DMS114 treated with DMSO at 0.1 percent for 48 hours (cell line): Measurements from ENCODE around the gene PARVA.

Source experiments
- DNase-seq: peaks from one replicate; lab custom pipeline; 2025; ENCODE audit not compliant: unreplicated experiment; lab: John Stamatoyannopoulos, UW

Gene PARVA

GRCh38 chr11:12544986-12545775 is 167.8 kb downstream of the PARVA start:
- no peak for DNase-seq

GRCh38 chr11:12546122-12546521 is 168.8 kb downstream of the PARVA start:
- no peak for DNase-seq

GRCh38 chr11:12546660-12547059 is 169.3 kb downstream of the PARVA start:
- DNase-seq = no peak

- no peak for DNase-seq
Observed at GRCh38 chr11:12547953-12548650, 170.7 kb downstream of the PARVA start.

- no peak for DNase-seq
Observed at GRCh38 chr11:12552692-12553091, 175.3 kb downstream of the PARVA start.

GRCh38 chr11:12554122-12554521 is 176.8 kb downstream of the PARVA start:
- no peak for DNase-seq

- DNase-seq = no peak
Observed at GRCh38 chr11:12556155-12556554, 178.8 kb downstream of the PARVA start.

- no peak for DNase-seq
Observed at GRCh38 chr11:12556788-12557384, 179.5 kb downstream of the PARVA start.

- DNase-seq = no peak
Observed at GRCh38 chr11:12559011-12559410, 181.6 kb downstream of the PARVA start.

GRCh38 chr11:12560362-12560761 is 183.0 kb downstream of the PARVA start:
- no peak for DNase-seq

GRCh38 chr11:12560861-12561260 is 183.5 kb downstream of the PARVA start:
- DNase-seq = no peak

- DNase-seq = no peak
Observed at GRCh38 chr11:12564012-12564411, 186.6 kb downstream of the PARVA start.

GRCh38 chr11:12565406-12565805 is 188.0 kb downstream of the PARVA start:
- DNase-seq = no peak

GRCh38 chr11:12567746-12568460 is 190.5 kb downstream of the PARVA start:
- no peak for DNase-seq

GRCh38 chr11:12569499-12570425 is 192.4 kb downstream of the PARVA start:
- no peak for DNase-seq

GRCh38 chr11:12573707-12574485 is 196.5 kb downstream of the PARVA start:
- no peak for DNase-seq

- no peak for DNase-seq
Observed at GRCh38 chr11:12577725-12578644, 200.6 kb downstream of the PARVA start.

GRCh38 chr11:12581416-12581815 is 204.0 kb downstream of the PARVA start:
- no peak for DNase-seq

GRCh38 chr11:12581923-12582322 is 204.6 kb downstream of the PARVA start:
- DNase-seq = no peak
